PC-3 (cell line): ENCODE measurements around the gene PKM. TPM values are rescaled to one million over a fixed set of nuclear protein-coding genes. Genes with fewer than 3 reads are reported as not detected.

Experiments used
- ATAC-seq: fragments of 200-7000 bp; cut with Tn5 transposase; 2 replicates; pipeline ENCODE4 v1.9.1; 2020; ENCODE audit warnings: mild to moderate bottlenecking, moderate library complexity
- BruUV-seq: library from RNA; stranded (reverse); fragments of 400-500 nt; replicated peaks from 2 replicates; lab custom pipeline; 2021; lab: Mats Ljungman, UMichigan
- CTCF ChIA-PET: fragments of 300-600 bp; sonication (Branson Sonifier 250); formaldehyde crosslinking; loops from one replicate; lab custom pipeline; 2022; ENCODE audit warnings: antibody characterized with exemption; lab: Charles Lee
- POLR2A ChIA-PET: fragments of 300-600 bp; sonication (Branson Sonifier 250); formaldehyde crosslinking; loops from one replicate; lab custom pipeline; 2022; ENCODE audit warnings: antibody characterized with exemption; ENCODE audit not compliant: unreplicated experiment; lab: Charles Lee
- DNase-seq: peaks from one replicate; pipeline ENCODE4 v3.0.0-alpha.2; 2015
- H2AFZ ChIP-seq: fragments of 300-600 bp; sonication (generic); 2 replicates; pipeline ENCODE4 v1.6.0; 2016; ENCODE audit warnings: antibody characterized with exemption, low read length
- H3F3A ChIP-seq: fragments of 300-600 bp; sonication (generic); one replicate; pipeline ENCODE4 v1.6.0; 2017; ENCODE audit warnings: antibody characterized with exemption, low read length, control low read depth, mild to moderate bottlenecking; ENCODE audit not compliant: unreplicated experiment
- H3K27ac ChIP-seq: fragments of 300-600 bp; sonication (generic); 2 replicates; pipeline ENCODE4 v1.5.1; 2016; ENCODE audit warnings: mild to moderate bottlenecking, low read length
- H3K27me3 ChIP-seq: fragments of 300-600 bp; sonication (generic); 2 replicates; pipeline ENCODE4 v1.6.1; 2016; ENCODE audit warnings: low read length, mixed read lengths
- H3K36me3 ChIP-seq: fragments of 300-600 bp; sonication (generic); 2 replicates; pipeline ENCODE4 v1.6.1; 2016; ENCODE audit warnings: low read depth, mixed run types, low read length, mixed read lengths
- H3K4me1 ChIP-seq: fragments of 300-600 bp; sonication (generic); 2 replicates; pipeline ENCODE4 v1.5.1; 2016; ENCODE audit warnings: low read length; ENCODE audit not compliant: insufficient read depth
- H3K4me2 ChIP-seq: fragments of 300-600 bp; sonication (generic); 2 replicates; pipeline ENCODE4 v1.6.0; 2016; ENCODE audit warnings: low read length
- H3K4me3 ChIP-seq: fragments of 300-600 bp; sonication (generic); 2 replicates; pipeline ENCODE4 v1.5.1; 2016; ENCODE audit warnings: mild to moderate bottlenecking, low read length, mixed read lengths
- H3K79me2 ChIP-seq: fragments of 300-600 bp; sonication (generic); 2 replicates; pipeline ENCODE4 v1.6.1; 2017; ENCODE audit warnings: low read length, mixed read lengths
- H3K9ac ChIP-seq: fragments of 300-600 bp; sonication (generic); 2 replicates; pipeline ENCODE4 v1.6.0; 2016; ENCODE audit warnings: mild to moderate bottlenecking, low read length
- H3K9me2 ChIP-seq: fragments of 300-600 bp; sonication (generic); replicated peaks from 2 replicates; pipeline ENCODE4 v1.6.1; 2016; ENCODE audit warnings: mixed run types, low read length, mixed read lengths
- H3K9me3 ChIP-seq: fragments of 300-600 bp; sonication (generic); 2 replicates; pipeline ENCODE4 v1.6.1; 2016; ENCODE audit warnings: low read length, mixed read lengths
- H4K20me1 ChIP-seq: fragments of 300-600 bp; sonication (generic); 2 replicates; pipeline ENCODE4 v1.6.1; 2016; ENCODE audit warnings: low read length, mixed read lengths
- EZH2 ChIP-seq: fragments of 300-600 bp; sonication (generic); IDR thresholded peaks from one replicate; pipeline ENCODE4 v1.6.1; 2017; ENCODE audit warnings: antibody characterized with exemption, mild to moderate bottlenecking, low read length; ENCODE audit not compliant: unreplicated experiment
- EZH2phosphoT487 ChIP-seq: fragments of 300-600 bp; sonication (generic); IDR thresholded peaks from 2 replicates; pipeline ENCODE4 v1.6.1; 2018; ENCODE audit warnings: mild to moderate bottlenecking, antibody characterized with exemption, low read length, borderline replicate concordance
- intact Hi-C: fragments of 100-400 bp; cut with micrococcal nuclease; formaldehyde crosslinking; loops from 2 replicates; pipeline ENCODE4 v1.9.0; 2023
- total RNA-seq: library from RNA; depleted of rRNA; stranded (reverse); fragments of >200 nt; gene quantifications from 2 replicates; pipeline ENCODE4 v1.2.3, GENCODE V29; 2014
- TF ChIP-seq, protein P1 (sequence below): fragments of 300-600 bp; sonication (generic); conservative IDR thresholded peaks from 2 replicates; pipeline ENCODE4 v1.5.1; 2017; ENCODE audit warnings: antibody characterized with exemption, low read depth, mild to moderate bottlenecking, low read length

PKM gene
- total RNA-seq, 1 experiment from 2014 or later = 1,963 TPM

DNA sequence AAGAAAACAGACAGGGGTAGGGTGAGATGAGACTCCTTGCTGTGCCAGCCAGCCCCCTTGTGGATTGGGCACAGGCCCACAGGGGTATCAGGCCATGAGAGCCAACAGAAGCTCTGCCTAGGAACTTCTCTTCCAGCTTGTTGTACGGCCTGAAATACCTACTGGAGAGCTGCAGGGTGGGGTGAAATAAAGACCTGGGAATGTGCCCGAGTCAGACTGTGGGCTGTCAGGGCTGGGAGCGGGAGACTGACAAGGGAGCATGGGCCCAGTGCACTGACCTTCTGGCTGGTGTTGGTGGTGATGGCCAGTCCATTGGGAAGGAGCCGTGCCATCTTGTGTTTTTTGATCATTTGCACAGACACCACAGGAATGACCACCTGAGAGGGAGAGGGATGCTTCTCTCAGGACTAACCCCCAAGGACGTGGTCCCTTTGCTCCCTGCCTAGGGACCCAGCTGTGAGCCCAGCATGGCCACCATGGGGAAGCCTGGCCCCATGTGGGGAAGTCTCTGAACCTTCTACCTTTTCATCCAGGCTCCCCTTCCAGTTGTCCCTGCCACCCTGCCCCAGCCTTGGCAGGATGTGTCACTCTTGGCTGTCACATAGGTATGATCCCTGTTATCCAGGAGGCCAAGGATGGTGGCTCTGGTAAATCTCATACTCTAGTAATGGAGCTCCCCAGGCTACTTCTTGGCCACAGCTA lies 64.1 kb downstream of the PKM start:
- H4K20me1 ChIP-seq = no peaks in the 10 kb centered on the region
- H3K9me2 ChIP-seq = no peaks in the 10 kb centered on the region
- H3K27me3 ChIP-seq = no peaks in the 10 kb centered on the region
- no peaks in the 10 kb centered on the region for H3F3A ChIP-seq
- H3K4me2 ChIP-seq = no peak overlapping the region
- ATAC-seq (no peak), DNase-seq (no peak)
- peaks cover 18% of the 10 kb centered on the region for H3K4me1 ChIP-seq
- no peaks in the 10 kb centered on the region for H3K36me3 ChIP-seq
- no peak overlapping the region for H3K27ac ChIP-seq
- H3K4me3 ChIP-seq = no peak overlapping the region
- TF ChIP-seq, protein P1, sequence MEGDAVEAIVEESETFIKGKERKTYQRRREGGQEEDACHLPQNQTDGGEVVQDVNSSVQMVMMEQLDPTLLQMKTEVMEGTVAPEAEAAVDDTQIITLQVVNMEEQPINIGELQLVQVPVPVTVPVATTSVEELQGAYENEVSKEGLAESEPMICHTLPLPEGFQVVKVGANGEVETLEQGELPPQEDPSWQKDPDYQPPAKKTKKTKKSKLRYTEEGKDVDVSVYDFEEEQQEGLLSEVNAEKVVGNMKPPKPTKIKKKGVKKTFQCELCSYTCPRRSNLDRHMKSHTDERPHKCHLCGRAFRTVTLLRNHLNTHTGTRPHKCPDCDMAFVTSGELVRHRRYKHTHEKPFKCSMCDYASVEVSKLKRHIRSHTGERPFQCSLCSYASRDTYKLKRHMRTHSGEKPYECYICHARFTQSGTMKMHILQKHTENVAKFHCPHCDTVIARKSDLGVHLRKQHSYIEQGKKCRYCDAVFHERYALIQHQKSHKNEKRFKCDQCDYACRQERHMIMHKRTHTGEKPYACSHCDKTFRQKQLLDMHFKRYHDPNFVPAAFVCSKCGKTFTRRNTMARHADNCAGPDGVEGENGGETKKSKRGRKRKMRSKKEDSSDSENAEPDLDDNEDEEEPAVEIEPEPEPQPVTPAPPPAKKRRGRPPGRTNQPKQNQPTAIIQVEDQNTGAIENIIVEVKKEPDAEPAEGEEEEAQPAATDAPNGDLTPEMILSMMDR = no peak
- no peak for TF ChIP-seq EZH2phosphoT487
- no peak for TF ChIP-seq EZH2
- no TSS peak for BruUV-seq
- ChIA-PET CTCF (no interaction called here), POLR2A (no interaction called here)
- no peaks in the 10 kb centered on the region for H3K79me2 ChIP-seq
- H2AFZ ChIP-seq = no peak overlapping the region
- intact Hi-C loops = no loop called here
- no peak overlapping the region for H3K9ac ChIP-seq
- H3K9me3 ChIP-seq = no peaks in the 10 kb centered on the region

DNA sequence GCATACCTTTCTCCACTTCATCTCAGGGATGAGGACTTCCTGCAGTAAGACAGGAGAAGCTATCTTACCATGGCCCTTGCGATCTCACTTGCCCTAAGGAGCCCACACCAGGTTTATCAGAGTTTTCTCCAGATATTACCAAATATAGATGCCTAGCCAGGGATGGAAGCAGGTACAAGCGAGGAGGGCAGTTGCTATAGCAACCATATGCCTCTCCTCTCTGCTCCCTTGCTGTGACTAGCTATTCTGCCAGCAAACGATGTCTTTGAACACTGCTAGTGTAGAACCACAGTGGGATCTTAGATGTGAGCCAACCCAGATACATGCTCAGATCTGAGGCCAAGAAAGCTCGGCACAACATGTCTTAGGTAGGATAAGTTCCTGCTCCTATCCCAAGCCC lies 67.3 kb downstream of the PKM start:
- POLR2A ChIA-PET = no interaction called here
- no peaks in the 10 kb centered on the region for H3K27me3 ChIP-seq
- no peak overlapping the region for H3K4me2 ChIP-seq
- H3F3A ChIP-seq = no peaks in the 10 kb centered on the region
- H3K9ac ChIP-seq = no peak overlapping the region
- H3K9me3 ChIP-seq = no peaks in the 10 kb centered on the region
- no peak overlapping the region for H2AFZ ChIP-seq
- TF ChIP-seq, protein P1 = no peak
- TF ChIP-seq EZH2 (no peak), EZH2phosphoT487 (no peak)
- DNase-seq = no peak
- no peaks in the 10 kb centered on the region for H3K79me2 ChIP-seq
- no peak overlapping the region for H3K27ac ChIP-seq
- no peaks in the 10 kb centered on the region for H3K9me2 ChIP-seq
- peaks cover 12% of the 10 kb centered on the region for H3K4me1 ChIP-seq
- H3K4me3 ChIP-seq = no peak overlapping the region
- no TSS peak for BruUV-seq
- no peak for ATAC-seq
- CTCF ChIA-PET = no interaction called here
- H4K20me1 ChIP-seq = no peaks in the 10 kb centered on the region
- intact Hi-C loops = no loop called here
- no peaks in the 10 kb centered on the region for H3K36me3 ChIP-seq

DNA sequence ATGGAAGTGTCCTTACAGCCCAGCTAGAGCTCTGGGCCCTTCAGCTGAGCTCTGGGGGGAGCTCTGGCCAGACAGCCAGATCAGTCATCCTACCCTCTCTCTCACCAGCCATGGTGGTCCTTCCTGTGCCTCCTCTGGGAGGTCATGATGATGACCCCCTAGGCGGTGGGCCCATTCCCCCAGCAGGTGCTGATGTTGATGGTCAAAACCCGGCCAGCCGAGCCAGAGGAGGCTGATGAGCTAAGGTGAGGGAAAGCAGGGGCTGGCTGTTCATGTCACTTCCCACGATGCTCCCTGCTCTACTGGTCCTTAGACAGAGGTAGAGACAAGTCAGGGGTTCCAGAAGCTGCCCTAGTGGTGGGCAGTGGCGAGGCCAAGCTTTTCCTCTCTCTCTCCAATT lies 68.4 kb downstream of the PKM start:
- Histone ChIP-seq H3K9me2 (no peaks in the 10 kb centered on the region), H3K79me2 (no peaks in the 10 kb centered on the region), H2AFZ (no peak overlapping the region), H3K4me1 (peaks cover under 1% of the 10 kb centered on the region), H3K36me3 (no peaks in the 10 kb centered on the region), H3K27ac (no peak overlapping the region), H3K4me2 (no peak overlapping the region), H3K9ac (no peak overlapping the region), H3F3A (no peaks in the 10 kb centered on the region), H3K27me3 (no peaks in the 10 kb centered on the region), H4K20me1 (no peaks in the 10 kb centered on the region), H3K9me3 (no peaks in the 10 kb centered on the region), H3K4me3 (no peak overlapping the region)
- ATAC-seq (no peak), DNase-seq (no peak)
- no TSS peak for BruUV-seq
- TF ChIP-seq, protein P1 = no peak
- no peak for TF ChIP-seq EZH2
- no peak for TF ChIP-seq EZH2phosphoT487
- intact Hi-C loops = no loop called here
- CTCF ChIA-PET = no interaction called here
- POLR2A ChIA-PET = no interaction called here
